Thyroid gland (tissue), 4 donors: Measurements from ENCODE around the gene IL21R.

Experiments used
- POLR2A ChIP-seq, 2 donors: fragments of 450-650 bp; IDR thresholded peaks; one replicate each; pipeline ENCODE4 v1.6.1; 2017; ENCODE audit warnings: antibody characterized with exemption in 2 of 2, mild to moderate bottlenecking in 2 of 2, moderate library complexity in 1 of 2
- TF ChIP-seq, protein P1 (sequence below), 6 experiments: fragments of 200-600 bp in 3 of 6; fragments of 450-650 bp in 3 of 6; sonication (generic) in 3 of 6; IDR thresholded peaks; one replicate each; pipeline ENCODE4 v1.5.1; 2016 to 2019; ENCODE audit warnings: antibody characterized with exemption in 6 of 6, mild to moderate bottlenecking in 2 of 6, inconsistent platforms in 1 of 6, moderate library complexity in 1 of 6

DNA sequence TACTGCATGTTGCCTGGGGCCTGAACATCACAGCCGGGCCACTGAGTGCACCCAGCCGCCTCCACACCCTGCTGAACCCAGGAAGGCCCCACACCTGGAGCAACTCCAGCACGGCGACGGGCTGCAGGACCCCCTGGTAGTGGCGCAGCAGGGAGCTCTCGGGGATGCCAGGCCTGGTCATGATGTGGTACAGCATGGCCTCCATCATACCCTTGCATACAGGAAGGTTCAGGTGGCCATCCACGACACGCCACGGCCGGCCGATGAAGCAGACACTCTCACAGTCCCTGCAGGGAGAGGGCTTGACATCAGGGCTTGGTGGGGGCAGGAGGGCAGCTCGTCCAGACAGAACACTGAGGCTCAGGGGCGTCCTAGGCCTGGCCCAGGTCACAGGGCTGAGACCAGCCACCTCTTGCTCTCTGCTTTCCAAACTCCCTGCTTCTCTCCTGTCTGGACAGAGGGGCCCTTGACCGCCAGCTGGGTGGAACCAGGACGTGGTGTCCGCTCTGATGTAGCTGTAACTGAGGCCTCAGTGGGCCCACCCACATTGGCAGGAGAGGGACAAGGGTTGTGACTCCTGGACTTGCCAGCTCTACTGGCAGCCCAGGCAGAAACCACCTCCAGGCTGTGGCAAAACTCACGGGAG lies 60.3 kb downstream of the IL21R start:
- no peak for TF ChIP-seq POLR2A (IDR thresholded peaks at IDR 0.05)
- TF ChIP-seq, protein P1, sequence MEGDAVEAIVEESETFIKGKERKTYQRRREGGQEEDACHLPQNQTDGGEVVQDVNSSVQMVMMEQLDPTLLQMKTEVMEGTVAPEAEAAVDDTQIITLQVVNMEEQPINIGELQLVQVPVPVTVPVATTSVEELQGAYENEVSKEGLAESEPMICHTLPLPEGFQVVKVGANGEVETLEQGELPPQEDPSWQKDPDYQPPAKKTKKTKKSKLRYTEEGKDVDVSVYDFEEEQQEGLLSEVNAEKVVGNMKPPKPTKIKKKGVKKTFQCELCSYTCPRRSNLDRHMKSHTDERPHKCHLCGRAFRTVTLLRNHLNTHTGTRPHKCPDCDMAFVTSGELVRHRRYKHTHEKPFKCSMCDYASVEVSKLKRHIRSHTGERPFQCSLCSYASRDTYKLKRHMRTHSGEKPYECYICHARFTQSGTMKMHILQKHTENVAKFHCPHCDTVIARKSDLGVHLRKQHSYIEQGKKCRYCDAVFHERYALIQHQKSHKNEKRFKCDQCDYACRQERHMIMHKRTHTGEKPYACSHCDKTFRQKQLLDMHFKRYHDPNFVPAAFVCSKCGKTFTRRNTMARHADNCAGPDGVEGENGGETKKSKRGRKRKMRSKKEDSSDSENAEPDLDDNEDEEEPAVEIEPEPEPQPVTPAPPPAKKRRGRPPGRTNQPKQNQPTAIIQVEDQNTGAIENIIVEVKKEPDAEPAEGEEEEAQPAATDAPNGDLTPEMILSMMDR (IDR thresholded peaks at IDR 0.05): no peak
